SK-N-MC (cell line): ENCODE results near the gene SPOP.

Experiments used
- DNase-seq: peaks from one replicate; pipeline ENCODE4 v3.0.0-alpha.2; 2011; ENCODE audit warnings: low read depth, low spot score
- H3K27ac ChIP-seq: fragments of 200-600 bp; sonication (generic); 2 replicates; pipeline ENCODE4 v1.5.1; 2016; ENCODE audit warnings: mixed run types
- H3K36me3 ChIP-seq: fragments of 200-600 bp; sonication (generic); 2 replicates; pipeline ENCODE4 v1.6.1; 2017; ENCODE audit warnings: antibody characterized with exemption, low read length, mixed read lengths; ENCODE audit not compliant: insufficient read depth
- H3K4me3 ChIP-seq: fragments of 200-600 bp; sonication (generic); 2 replicates; pipeline ENCODE4 v1.5.1; 2016
- H3K9ac ChIP-seq: fragments of 200-600 bp; sonication (generic); 2 replicates; pipeline ENCODE4 v1.8.0; 2017; ENCODE audit warnings: mixed run types, mixed read lengths; ENCODE audit not compliant: insufficient read length
- H3K9me3 ChIP-seq: fragments of 200-600 bp; sonication (generic); 2 replicates; pipeline ENCODE4 v1.6.1; 2017; ENCODE audit warnings: low read depth, mild to moderate bottlenecking, antibody characterized with exemption, low read length, moderate library complexity, mixed read lengths
- EZH2 ChIP-seq: fragments of 200-600 bp; sonication (generic); IDR thresholded peaks from one replicate; pipeline ENCODE4 v1.6.1; 2017; ENCODE audit warnings: antibody characterized with exemption
- FOXP2 ChIP-seq: optimal IDR thresholded peaks from 2 replicates; pipeline ENCODE3; 2011; ENCODE audit warnings: mild to moderate bottlenecking, moderate library complexity; ENCODE audit not compliant: insufficient read depth; ENCODE audit errors: extremely low read length, control extremely low read depth
- POLR2AphosphoS5 ChIP-seq: IDR thresholded peaks from 2 replicates; pipeline ENCODE4 v1.6.1; 2012; ENCODE audit warnings: mild to moderate bottlenecking, low read depth, low read length, borderline replicate concordance

SPOP gene

DNA sequence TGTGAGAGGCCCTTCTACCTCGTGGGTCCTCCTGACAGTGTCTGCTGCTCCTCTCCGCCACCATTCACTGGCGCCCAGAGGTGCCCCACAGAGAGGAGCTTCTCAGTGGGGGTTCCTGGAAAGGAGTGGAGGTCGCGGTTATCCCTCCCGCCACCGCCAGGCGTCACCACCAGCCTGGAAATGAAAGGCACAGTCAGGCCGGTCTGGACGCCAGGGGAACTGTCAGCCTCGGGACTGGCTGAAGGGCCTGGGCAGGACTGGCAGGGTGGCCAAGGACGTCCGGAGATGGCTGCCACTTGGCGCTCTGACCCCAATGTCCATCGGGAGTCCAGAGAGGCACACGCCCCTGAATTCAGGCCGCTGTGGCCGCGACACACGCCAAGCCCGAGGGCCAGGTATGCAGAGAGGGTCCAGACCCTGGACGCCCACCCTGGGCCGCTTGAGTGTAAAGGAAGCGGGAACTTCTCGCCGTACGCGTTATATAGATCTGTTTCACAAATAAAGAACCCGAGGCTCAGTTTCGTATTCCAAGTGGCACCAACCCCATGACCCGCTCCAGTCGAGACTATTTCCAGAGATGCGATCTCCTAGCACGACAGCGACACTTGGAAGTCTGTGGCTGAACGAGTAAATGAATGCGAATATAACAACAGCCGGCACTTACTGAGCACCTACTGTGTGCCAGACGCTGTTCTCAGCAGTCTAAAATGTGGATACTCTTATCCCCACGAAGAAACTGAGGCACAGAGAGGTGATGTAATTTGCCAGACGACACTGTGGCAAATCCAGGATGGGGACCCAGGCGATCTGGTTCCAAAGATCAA lies 109.8 kb downstream of the SPOP start:
- Histone ChIP-seq H3K36me3 (no peaks in the 10 kb centered on the region), H3K4me3 (peak overlapping the region; percentile 67), H3K9me3 (no peaks in the 10 kb centered on the region), H3K9ac (no peak overlapping the region), H3K27ac (no peak overlapping the region)
- TF ChIP-seq POLR2AphosphoS5 (no peak), FOXP2 (no peak), EZH2 (no peak)
- no peak for DNase-seq

- Histone ChIP-seq H3K27ac (no peak overlapping the region), H3K36me3 (no peaks in the 10 kb centered on the region), H3K4me3 (no peak overlapping the region), H3K9ac (no peak overlapping the region), H3K9me3 (no peaks in the 10 kb centered on the region)
- no peak for DNase-seq
- TF ChIP-seq FOXP2 = no peak
- TF ChIP-seq POLR2AphosphoS5 = no peak
- TF ChIP-seq EZH2 = no peak
These were observed 110.8 kb downstream of the SPOP start for GRCh38 chr17:49567104-49567521.

DNA sequence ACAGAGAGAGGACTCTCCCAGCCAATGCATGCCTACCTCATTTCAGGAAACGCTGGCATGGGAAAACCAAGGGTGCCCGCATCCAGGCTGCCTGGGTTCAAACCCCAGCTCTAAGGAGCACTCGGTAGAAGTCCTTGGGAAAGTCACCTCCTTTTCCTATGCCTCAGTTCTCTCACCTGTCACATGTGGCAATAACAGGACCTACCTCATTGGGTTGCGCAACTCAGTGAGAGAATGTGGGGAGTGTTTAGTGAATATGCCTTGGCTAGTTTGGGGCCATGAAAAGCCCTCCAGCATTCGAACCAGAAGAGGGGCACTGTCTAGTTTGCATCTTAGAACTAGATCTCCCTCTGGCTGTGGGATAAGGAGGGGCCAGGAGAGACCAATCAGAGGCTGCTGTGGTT lies 111.2 kb downstream of the SPOP start:
- TF ChIP-seq FOXP2 = no peak
- TF ChIP-seq EZH2 = no peak
- no peak for TF ChIP-seq POLR2AphosphoS5
- H3K9ac ChIP-seq = no peak overlapping the region
- H3K36me3 ChIP-seq = no peaks in the 10 kb centered on the region
- no peak for DNase-seq
- no peaks in the 10 kb centered on the region for H3K9me3 ChIP-seq
- no peak overlapping the region for H3K4me3 ChIP-seq
- no peak overlapping the region; the same call in 1 of the 2 replicates for H3K27ac ChIP-seq

DNA sequence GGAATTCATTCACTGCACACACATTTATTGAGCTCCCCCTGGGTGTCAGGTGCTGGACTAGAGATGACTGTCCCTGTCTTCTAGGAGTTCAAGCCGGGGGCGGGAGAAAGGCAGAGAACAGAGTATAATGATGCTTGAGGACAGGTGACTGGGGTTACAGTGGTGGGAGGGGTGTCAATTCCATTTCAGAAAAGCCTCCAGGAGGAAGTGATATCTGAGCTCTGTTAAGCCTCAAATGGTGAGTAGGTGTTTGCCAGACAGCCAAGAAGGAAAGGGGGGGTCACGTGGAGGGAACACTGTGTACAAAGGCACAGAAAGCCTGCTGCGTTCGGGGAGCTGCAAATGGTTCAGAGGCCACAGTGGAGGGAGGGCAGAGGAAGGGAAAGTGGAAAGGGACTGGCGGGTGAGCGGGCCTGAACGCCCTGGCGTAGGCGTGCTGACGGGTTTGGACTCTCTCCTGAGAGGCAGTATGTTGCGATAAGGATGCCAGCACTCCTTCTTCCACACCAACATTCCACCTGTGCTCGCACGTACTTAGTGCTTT lies 111.9 kb downstream of the SPOP start:
- no peak for TF ChIP-seq EZH2
- no peak for TF ChIP-seq FOXP2
- TF ChIP-seq POLR2AphosphoS5 = peak; percentile 48; the same call in 1 of the 2 replicates
- Histone ChIP-seq H3K4me3 (no peak overlapping the region), H3K27ac (peak overlapping the region; percentile 58), H3K9me3 (no peaks in the 10 kb centered on the region; the same call in 1 of the 2 replicates), H3K9ac (no peak overlapping the region), H3K36me3 (no peaks in the 10 kb centered on the region)
- DNase-seq = no peak

DNA sequence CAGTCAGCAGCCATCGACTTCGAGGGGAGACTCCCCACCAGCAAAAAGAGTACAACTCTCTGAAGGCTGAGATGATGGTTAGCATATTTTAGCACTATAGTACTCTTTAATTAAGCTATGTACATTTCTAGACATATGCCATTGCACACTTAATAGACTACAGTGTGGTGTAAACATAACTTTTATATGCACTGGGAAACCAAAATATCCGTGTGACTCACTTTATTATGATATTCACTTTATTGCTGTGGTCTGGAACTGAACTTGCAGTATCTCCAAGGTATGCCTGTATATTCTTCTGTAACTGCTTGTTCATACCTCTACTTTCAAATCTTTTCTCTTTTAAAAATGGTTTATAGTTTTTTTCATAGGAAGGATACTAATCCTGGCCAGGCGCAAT lies 113.3 kb downstream of the SPOP start:
- no peak overlapping the region for H3K9ac ChIP-seq
- TF ChIP-seq FOXP2 (no peak), POLR2AphosphoS5 (no peak), EZH2 (no peak)
- H3K9me3 ChIP-seq = no peaks in the 10 kb centered on the region; the same call in 1 of the 2 replicates
- no peak overlapping the region for H3K4me3 ChIP-seq
- peak overlapping the region; percentile 58; the same call in 1 of the 2 replicates for H3K27ac ChIP-seq
- DNase-seq = no peak
- no peaks in the 10 kb centered on the region for H3K36me3 ChIP-seq

GRCh38 chr17:49557312-49558024 lies 120.4 kb downstream of the SPOP start:
- DNase-seq = no peak
- Histone ChIP-seq H3K27ac (0 out of 2 replicates have a peak overlapping the region, but pooled peaks have one; percentile 4), H3K9ac (no peak overlapping the region), H3K4me3 (no peak overlapping the region), H3K9me3 (no peaks in the 10 kb centered on the region; the same call in 1 of the 2 replicates), H3K36me3 (no peaks in the 10 kb centered on the region)
- no peak for TF ChIP-seq EZH2
- TF ChIP-seq POLR2AphosphoS5 = no peak
- no peak for TF ChIP-seq FOXP2

- H3K27ac ChIP-seq = peak overlapping the region; percentile 59; the same call in 1 of the 2 replicates
- no peaks in the 10 kb centered on the region; the same call in 1 of the 2 replicates for H3K9me3 ChIP-seq
- peak overlapping the region; percentile 72 for H3K9ac ChIP-seq
- 0 out of 2 replicates have a peak overlapping the region, but pooled peaks have one; percentile 19 for H3K4me3 ChIP-seq
- TF ChIP-seq POLR2AphosphoS5 (no peak), FOXP2 (no peak), EZH2 (no peak)
- H3K36me3 ChIP-seq = no peaks in the 10 kb centered on the region
- no peak for DNase-seq
These were observed 121.5 kb downstream of the SPOP start for GRCh38 chr17:49556223-49556943.
